ENCODE data around the gene CCDC70. TPM values are rescaled to one million over a fixed set of nuclear protein-coding genes. Genes with fewer than 3 reads are reported as not detected.

CCDC70 gene
- total and polyA plus RNA-seq, 2 of the 8 experiments (the other 6 are each of a cell fraction or from before 2014, with no cell fraction given), result not detected

DNA sequence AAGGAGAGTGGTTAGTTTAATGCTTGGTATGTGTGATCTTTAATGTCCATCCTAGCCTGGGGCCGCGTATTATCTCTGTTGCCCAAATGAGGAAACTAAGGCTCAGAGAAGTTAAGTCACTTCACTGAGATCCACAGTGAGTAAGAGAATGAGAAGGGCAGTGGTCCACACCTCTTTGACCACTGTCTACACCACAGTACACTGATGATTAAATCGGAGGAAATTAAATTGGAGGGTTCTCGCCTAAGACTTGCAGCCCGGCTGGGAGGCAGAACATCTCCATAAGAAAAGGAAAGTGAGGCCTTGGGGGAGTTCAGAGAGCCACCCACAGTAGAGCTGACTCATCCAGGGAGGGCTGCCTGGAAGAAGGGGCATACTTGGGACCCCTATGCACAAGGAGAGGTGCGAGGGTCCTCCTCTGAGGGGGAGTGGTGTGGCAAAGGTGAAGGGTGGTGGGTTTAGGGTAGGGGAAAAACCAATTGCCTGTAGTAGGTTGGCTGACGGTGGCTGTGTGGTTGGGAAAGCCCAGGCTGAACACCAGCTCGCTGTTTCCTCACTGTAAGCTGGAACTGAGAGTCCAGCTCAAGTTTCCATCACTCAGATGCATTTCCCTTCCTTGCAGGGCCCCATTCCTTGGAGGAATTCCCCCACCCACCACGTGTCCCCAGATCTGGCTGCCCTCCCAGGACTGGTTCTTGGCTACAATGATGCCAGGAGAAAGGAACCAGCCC is 42.8 kb upstream of the CCDC70 start (continued):
- no peak for TF ChIP-seq RXRA (IDR thresholded peaks at IDR 0.05; ENCODE audit: insufficient read depth, low read depth, low read length)

Measured in H1 (cell line).